Measurements from ENCODE around the gene PRKN. TPM values are rescaled to one million over a fixed set of nuclear protein-coding genes. Genes with fewer than 3 reads are reported as not detected.

PRKN gene
- total RNA-seq, 1 donor from 2014 or later: not detected

DNA sequence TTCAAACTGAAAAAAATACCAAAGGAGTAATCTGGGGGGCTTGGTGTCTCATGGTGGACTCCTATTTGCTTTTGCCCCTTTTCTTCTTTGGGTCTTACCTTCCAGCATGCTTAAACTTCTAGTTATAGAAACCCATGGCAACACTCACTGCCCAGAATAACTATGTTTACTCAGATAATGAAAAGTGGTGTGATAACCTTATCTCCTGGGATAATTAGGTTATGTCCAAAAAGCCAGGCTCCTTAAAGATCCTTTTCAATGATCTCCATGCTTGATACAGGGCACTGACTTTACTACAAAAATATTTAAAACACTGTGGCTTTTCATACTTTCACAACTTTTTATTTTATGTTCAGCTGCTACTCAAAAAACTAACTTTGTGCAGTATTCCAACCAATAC is 245.6 kb downstream of the PRKN start:
- Mint-ChIP-seq H3K4me1 (ENCODE audit: low read depth) (no peaks in the 10 kb centered on the region), H3K36me3 (ENCODE audit: low read depth) (no peaks in the 10 kb centered on the region), H3K4me3 (ENCODE audit: low read depth) (no peak overlapping the region), H3K27ac (no peak overlapping the region), H3K9me3 (no peaks in the 10 kb centered on the region), H3K27me3 (ENCODE audit: low read depth) (no peaks in the 10 kb centered on the region)
- intact Hi-C loops (cut with micrococcal nuclease): no loop called here
- DNase-seq (ENCODE audit: low spot score): no peak

DNA sequence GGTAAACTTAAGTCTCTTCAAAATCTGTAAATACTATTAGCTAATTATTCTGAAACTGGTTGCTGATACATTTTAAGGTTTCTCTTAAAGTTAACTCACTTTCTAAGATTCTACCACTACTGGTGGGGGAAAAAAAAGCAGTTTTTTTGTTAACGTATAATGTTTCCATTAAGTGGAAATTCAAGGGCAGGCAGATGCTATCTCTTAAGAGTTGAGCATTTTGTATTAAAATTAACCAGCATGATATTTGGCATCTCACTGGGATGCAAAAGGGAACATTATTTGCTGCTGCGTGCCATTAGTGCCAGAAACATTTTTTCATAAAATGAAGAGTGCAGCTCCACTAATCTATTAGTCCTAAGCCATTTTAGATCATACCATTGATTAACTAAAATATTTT is 246.2 kb downstream of the PRKN start:
- no peaks in the 10 kb centered on the region for H3K27me3 Mint-ChIP-seq (ENCODE audit: low read depth)
- H3K9me3 Mint-ChIP-seq: no peaks in the 10 kb centered on the region
- no peak overlapping the region for H3K27ac Mint-ChIP-seq
- intact Hi-C loops (cut with micrococcal nuclease): no loop called here
- H3K4me1 Mint-ChIP-seq (ENCODE audit: low read depth): no peaks in the 10 kb centered on the region
- H3K4me3 Mint-ChIP-seq (ENCODE audit: low read depth): no peak overlapping the region
- no peak for DNase-seq (ENCODE audit: low spot score)
- H3K36me3 Mint-ChIP-seq (ENCODE audit: low read depth): no peaks in the 10 kb centered on the region

DNA sequence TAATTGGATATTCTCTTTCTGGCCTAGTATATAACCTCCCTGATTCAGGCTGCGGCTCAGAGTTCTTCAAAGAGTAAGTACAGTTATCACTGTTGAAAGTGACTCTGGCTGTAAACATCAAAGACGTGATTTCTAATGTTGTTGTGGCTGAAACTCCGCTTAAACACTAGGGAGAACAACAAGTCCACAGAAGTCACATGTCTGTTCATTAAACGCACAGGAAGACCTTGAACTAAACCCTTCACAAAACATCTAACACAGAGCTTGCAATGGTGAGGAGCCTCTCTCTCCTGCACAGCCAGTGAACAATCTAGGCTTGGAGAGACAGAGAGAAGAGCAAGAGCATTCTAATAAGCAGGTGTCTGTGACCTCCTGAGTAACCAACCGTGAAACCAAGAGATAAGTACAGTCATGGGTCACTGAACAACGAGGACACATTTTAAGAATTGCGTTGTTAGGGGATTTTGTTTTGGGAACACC is 249.3 kb downstream of the PRKN start:
- intact Hi-C loops (cut with micrococcal nuclease): no loop called here
- no peak for DNase-seq (ENCODE audit: low spot score)
- H3K27ac Mint-ChIP-seq: no peak overlapping the region
- H3K27me3 Mint-ChIP-seq (ENCODE audit: low read depth): no peaks in the 10 kb centered on the region
- no peak overlapping the region for H3K4me3 Mint-ChIP-seq (ENCODE audit: low read depth)
- no peaks in the 10 kb centered on the region for H3K36me3 Mint-ChIP-seq (ENCODE audit: low read depth)
- H3K4me1 Mint-ChIP-seq (ENCODE audit: low read depth): no peaks in the 10 kb centered on the region
- H3K9me3 Mint-ChIP-seq: no peaks in the 10 kb centered on the region

GRCh38 chr6:162474722-162475121 is 252.8 kb downstream of the PRKN start:
- H3K4me3 Mint-ChIP-seq (ENCODE audit: low read depth): no peak overlapping the region
- H3K27ac Mint-ChIP-seq: no peak overlapping the region
- no peaks in the 10 kb centered on the region for H3K4me1 Mint-ChIP-seq (ENCODE audit: low read depth)
- H3K27me3 Mint-ChIP-seq (ENCODE audit: low read depth): no peaks in the 10 kb centered on the region
- intact Hi-C loops (cut with micrococcal nuclease): no loop called here
- H3K36me3 Mint-ChIP-seq (ENCODE audit: low read depth): no peaks in the 10 kb centered on the region
- no peaks in the 10 kb centered on the region for H3K9me3 Mint-ChIP-seq
- no peak for DNase-seq (ENCODE audit: low spot score)

DNA sequence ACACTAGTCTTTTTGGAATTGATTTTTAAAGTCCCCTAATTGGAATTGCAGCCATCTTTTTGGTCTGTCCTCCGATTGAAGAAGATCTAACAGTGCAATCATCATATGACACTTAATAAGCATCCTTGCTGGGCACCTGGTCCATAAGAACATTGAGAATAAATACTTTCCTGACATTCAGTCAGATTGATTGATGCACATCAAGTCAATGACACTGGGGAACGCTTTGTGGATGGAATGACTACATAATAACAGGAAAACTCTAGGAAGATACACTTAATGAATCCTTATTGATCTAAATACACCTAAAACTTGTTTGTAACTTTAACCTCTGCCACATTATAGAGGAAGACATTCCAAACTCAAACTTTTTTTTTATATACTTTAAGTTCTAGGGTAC is 255.7 kb downstream of the PRKN start:
- no peaks in the 10 kb centered on the region for H3K4me1 Mint-ChIP-seq (ENCODE audit: low read depth)
- no peak for DNase-seq (ENCODE audit: low spot score)
- H3K4me3 Mint-ChIP-seq (ENCODE audit: low read depth): no peak overlapping the region
- intact Hi-C loops (cut with micrococcal nuclease): no loop called here
- H3K27ac Mint-ChIP-seq: no peak overlapping the region
- no peaks in the 10 kb centered on the region for H3K36me3 Mint-ChIP-seq (ENCODE audit: low read depth)
- no peaks in the 10 kb centered on the region for H3K9me3 Mint-ChIP-seq
- H3K27me3 Mint-ChIP-seq (ENCODE audit: low read depth): no peaks in the 10 kb centered on the region

- no peaks in the 10 kb centered on the region for H3K4me1 Mint-ChIP-seq (ENCODE audit: low read depth)
- H3K9me3 Mint-ChIP-seq: no peaks in the 10 kb centered on the region
- H3K4me3 Mint-ChIP-seq (ENCODE audit: low read depth): no peak overlapping the region
- DNase-seq (ENCODE audit: low spot score): no peak
- intact Hi-C loops (cut with micrococcal nuclease): no loop called here
- H3K27me3 Mint-ChIP-seq (ENCODE audit: low read depth): no peaks in the 10 kb centered on the region
- H3K36me3 Mint-ChIP-seq (ENCODE audit: low read depth): no peaks in the 10 kb centered on the region
- H3K27ac Mint-ChIP-seq: no peak overlapping the region
Observed at GRCh38 chr6:162468326-162468725, 259.2 kb downstream of the PRKN start.

DNA sequence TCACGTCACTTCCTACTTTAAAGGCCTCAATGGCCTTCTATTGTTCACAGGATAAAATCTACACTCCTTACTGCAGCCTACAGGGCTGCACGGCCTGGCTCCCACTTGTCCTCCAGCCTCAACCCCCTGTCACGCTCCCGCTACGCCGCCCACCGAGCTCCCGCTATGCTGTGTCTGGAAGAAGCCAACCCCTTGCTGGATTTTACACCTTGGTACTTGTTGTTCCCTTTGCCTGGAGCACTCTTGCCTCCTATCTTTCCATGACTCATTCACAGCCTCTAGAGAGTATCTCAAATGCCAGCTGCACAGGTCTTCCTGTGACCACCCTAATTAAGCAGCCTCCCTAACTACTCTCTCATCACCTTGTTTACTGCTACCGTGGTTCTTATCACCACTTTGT is 259.9 kb downstream of the PRKN start:
- no peak overlapping the region for H3K4me3 Mint-ChIP-seq (ENCODE audit: low read depth)
- no peaks in the 10 kb centered on the region for H3K36me3 Mint-ChIP-seq (ENCODE audit: low read depth)
- H3K27ac Mint-ChIP-seq: no peak overlapping the region

GRCh38 chr6:162463576-162463975 is 264.0 kb downstream of the PRKN start:
- H3K4me3 Mint-ChIP-seq (ENCODE audit: low read depth): no peak overlapping the region
- H3K36me3 Mint-ChIP-seq (ENCODE audit: low read depth): no peaks in the 10 kb centered on the region
- H3K4me1 Mint-ChIP-seq (ENCODE audit: low read depth): no peaks in the 10 kb centered on the region
- peaks cover 6% of the 10 kb centered on the region for H3K9me3 Mint-ChIP-seq
- intact Hi-C loops (cut with micrococcal nuclease): no loop called here
- H3K27ac Mint-ChIP-seq: no peak overlapping the region
- DNase-seq (ENCODE audit: low spot score): no peak
- H3K27me3 Mint-ChIP-seq (ENCODE audit: low read depth): no peaks in the 10 kb centered on the region

More for the DNA sequence above, 259.9 kb downstream of the PRKN start:
- no peaks in the 10 kb centered on the region for H3K4me1 Mint-ChIP-seq (ENCODE audit: low read depth)
- H3K27me3 Mint-ChIP-seq (ENCODE audit: low read depth): no peaks in the 10 kb centered on the region
- no peaks in the 10 kb centered on the region for H3K9me3 Mint-ChIP-seq
- DNase-seq (ENCODE audit: low spot score): no peak
- intact Hi-C loops (cut with micrococcal nuclease): no loop called here

GRCh38 chr6:162459985-162460384 is 267.6 kb downstream of the PRKN start:
- intact Hi-C loops (cut with micrococcal nuclease): no loop called here
- Mint-ChIP-seq H3K36me3 (ENCODE audit: low read depth) (no peaks in the 10 kb centered on the region), H3K27me3 (ENCODE audit: low read depth) (no peaks in the 10 kb centered on the region), H3K9me3 (peaks cover 6% of the 10 kb centered on the region), H3K4me3 (ENCODE audit: low read depth) (no peak overlapping the region), H3K27ac (no peak overlapping the region), H3K4me1 (ENCODE audit: low read depth) (no peaks in the 10 kb centered on the region)
- no peak for DNase-seq (ENCODE audit: low spot score)

GRCh38 chr6:162450358-162450757 is 277.2 kb downstream of the PRKN start:
- Mint-ChIP-seq H3K4me1 (ENCODE audit: low read depth) (no peaks in the 10 kb centered on the region), H3K9me3 (no peaks in the 10 kb centered on the region), H3K4me3 (ENCODE audit: low read depth) (no peak overlapping the region), H3K27me3 (ENCODE audit: low read depth) (no peaks in the 10 kb centered on the region), H3K27ac (no peak overlapping the region), H3K36me3 (ENCODE audit: low read depth) (no peaks in the 10 kb centered on the region)
- DNase-seq (ENCODE audit: low spot score): no peak
- intact Hi-C loops (cut with micrococcal nuclease): no loop called here

- H3K4me1 Mint-ChIP-seq (ENCODE audit: low read depth): no peaks in the 10 kb centered on the region
- H3K27me3 Mint-ChIP-seq (ENCODE audit: low read depth): no peaks in the 10 kb centered on the region
- intact Hi-C loops (cut with micrococcal nuclease): no loop called here
- H3K9me3 Mint-ChIP-seq: no peaks in the 10 kb centered on the region
- DNase-seq (ENCODE audit: low spot score): no peak
- no peak overlapping the region for H3K4me3 Mint-ChIP-seq (ENCODE audit: low read depth)
- H3K36me3 Mint-ChIP-seq (ENCODE audit: low read depth): no peaks in the 10 kb centered on the region
- H3K27ac Mint-ChIP-seq: no peak overlapping the region
Observed at GRCh38 chr6:162448294-162448693, 279.3 kb downstream of the PRKN start.

- intact Hi-C loops (cut with micrococcal nuclease): no loop called here
- H3K27me3 Mint-ChIP-seq (ENCODE audit: low read depth): no peaks in the 10 kb centered on the region
- peaks cover 7% of the 10 kb centered on the region for H3K9me3 Mint-ChIP-seq
- DNase-seq (ENCODE audit: low spot score): no peak
- no peaks in the 10 kb centered on the region for H3K4me1 Mint-ChIP-seq (ENCODE audit: low read depth)
- no peak overlapping the region for H3K4me3 Mint-ChIP-seq (ENCODE audit: low read depth)
- H3K27ac Mint-ChIP-seq: no peak overlapping the region
- H3K36me3 Mint-ChIP-seq (ENCODE audit: low read depth): no peaks in the 10 kb centered on the region
Observed at GRCh38 chr6:162443101-162443500, 284.5 kb downstream of the PRKN start.

DNA sequence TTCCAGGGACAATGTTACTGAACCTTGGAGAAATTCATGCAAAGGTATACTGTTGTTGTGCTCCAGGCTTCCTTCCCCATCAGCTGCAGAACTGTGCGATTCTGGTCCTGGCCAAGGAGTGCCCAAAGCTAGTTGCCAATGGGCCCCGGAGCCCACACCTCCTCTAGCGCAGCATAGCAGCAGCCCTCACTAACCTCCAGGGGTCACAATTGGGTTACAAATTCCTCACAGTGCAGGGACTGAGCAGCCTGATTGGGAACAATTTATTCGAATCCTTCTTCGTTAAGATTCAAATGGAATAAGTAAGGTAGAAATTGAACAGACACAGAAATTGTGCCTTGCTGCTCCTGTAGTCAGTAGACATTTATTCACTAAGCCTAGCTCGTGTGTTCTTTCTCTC is 284.9 kb downstream of the PRKN start:
- Mint-ChIP-seq H3K27me3 (ENCODE audit: low read depth) (no peaks in the 10 kb centered on the region), H3K4me1 (ENCODE audit: low read depth) (no peaks in the 10 kb centered on the region), H3K36me3 (ENCODE audit: low read depth) (no peaks in the 10 kb centered on the region), H3K9me3 (peaks cover 7% of the 10 kb centered on the region), H3K27ac (no peak overlapping the region), H3K4me3 (ENCODE audit: low read depth) (no peak overlapping the region)
- intact Hi-C loops (cut with micrococcal nuclease): no loop called here
- DNase-seq (ENCODE audit: low spot score): no peak

DNA sequence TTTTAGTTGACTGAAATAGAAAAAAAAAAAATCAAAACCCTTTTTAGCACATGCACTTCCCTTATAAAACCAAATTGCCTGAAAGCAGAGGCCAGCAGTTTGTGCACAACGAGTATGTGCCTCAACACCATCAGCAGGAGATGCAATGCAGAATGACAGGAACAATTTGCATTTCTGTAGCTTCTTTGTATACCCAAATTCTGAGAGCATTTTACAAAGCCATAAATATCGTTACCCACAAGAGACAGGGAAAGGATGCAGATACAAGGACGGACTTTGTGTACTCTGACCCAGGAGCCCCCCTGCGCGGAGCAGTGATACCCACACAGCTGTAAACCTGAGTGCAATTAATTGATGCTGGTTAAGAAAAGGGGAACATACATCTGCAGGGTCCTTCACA is 285.6 kb downstream of the PRKN start:
- H3K36me3 Mint-ChIP-seq (ENCODE audit: low read depth): no peaks in the 10 kb centered on the region
- no peak overlapping the region for H3K4me3 Mint-ChIP-seq (ENCODE audit: low read depth)
- peaks cover 7% of the 10 kb centered on the region for H3K9me3 Mint-ChIP-seq
- H3K27ac Mint-ChIP-seq: no peak overlapping the region
- DNase-seq (ENCODE audit: low spot score): no peak
- no peaks in the 10 kb centered on the region for H3K4me1 Mint-ChIP-seq (ENCODE audit: low read depth)
- intact Hi-C loops (cut with micrococcal nuclease): no loop called here
- H3K27me3 Mint-ChIP-seq (ENCODE audit: low read depth): no peaks in the 10 kb centered on the region
